HG03039 (cell line): ENCODE measurements around the gene HES5.

Experiments used
- ATAC-seq: cut with Tn5 transposase; IDR thresholded peaks from one replicate; pipeline ENCODE4 v1.9.1; 2021; ENCODE audit warnings: mild to moderate bottlenecking, moderate library complexity; ENCODE audit not compliant: unreplicated experiment

HES5 gene

GRCh38 chr1:2501820-2502119 is 28.3 kb downstream of the HES5 start:
- no peak for ATAC-seq

- no peak for ATAC-seq
These were observed 28.8 kb downstream of the HES5 start for GRCh38 chr1:2501041-2501819.

DNA sequence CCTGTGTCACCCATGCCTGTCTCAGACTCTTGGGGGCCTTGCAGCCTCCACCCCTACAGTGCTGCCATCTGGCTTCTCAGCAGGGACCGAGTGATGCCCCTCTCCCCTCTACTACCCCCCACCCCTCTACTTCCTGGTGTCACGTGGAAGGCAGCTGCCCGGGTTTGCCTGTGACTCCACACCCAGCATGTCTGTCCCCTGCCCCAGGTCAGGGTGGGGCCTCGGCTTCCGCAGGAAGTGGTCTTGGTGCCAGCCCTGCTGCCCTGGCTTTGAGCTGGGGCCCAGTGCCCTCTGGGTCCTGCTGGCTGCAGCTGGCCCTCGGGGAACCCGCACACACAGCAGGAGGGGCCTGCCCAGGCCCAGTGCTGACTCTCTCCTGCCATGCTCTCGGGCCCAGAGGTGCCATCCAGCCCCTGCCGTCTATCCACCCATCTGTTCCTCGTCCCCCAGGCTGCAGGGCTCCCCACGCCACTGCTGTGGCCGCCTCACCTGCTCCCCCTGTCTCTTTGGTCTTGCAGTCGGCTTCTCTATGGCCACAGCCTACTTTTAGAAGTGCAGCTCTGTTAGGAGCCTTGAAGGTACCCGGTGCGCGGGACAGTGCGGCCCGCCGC is 30.0 kb downstream of the HES5 start:
- no peak for ATAC-seq

- no peak for ATAC-seq
These were observed 30.8 kb downstream of the HES5 start for GRCh38 chr1:2499260-2499659.

DNA sequence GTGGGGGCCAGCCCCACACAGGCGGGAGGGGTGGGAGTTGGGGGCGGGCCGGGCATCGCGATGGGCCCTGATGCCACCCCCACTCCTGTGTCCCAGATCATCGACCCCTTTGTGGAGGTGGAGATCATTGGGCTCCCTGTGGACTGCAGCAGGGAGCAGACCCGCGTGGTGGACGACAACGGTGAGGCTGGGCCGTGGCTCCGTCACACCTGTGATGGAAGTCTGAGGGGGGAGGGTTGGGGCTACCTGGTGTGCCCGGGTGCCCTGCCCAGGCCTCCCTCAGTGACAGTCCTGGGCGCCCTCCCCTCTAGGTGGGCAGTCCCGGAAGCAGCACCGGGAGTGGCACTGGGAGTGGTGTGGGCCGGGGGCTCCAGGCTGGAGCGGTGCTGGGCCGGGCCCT is 31.4 kb downstream of the HES5 start:
- no peak for ATAC-seq

GRCh38 chr1:2497891-2498290 is 32.2 kb downstream of the HES5 start:
- ATAC-seq = no peak

- ATAC-seq = no peak
These were observed 33.3 kb downstream of the HES5 start for GRCh38 chr1:2496746-2497145.

DNA sequence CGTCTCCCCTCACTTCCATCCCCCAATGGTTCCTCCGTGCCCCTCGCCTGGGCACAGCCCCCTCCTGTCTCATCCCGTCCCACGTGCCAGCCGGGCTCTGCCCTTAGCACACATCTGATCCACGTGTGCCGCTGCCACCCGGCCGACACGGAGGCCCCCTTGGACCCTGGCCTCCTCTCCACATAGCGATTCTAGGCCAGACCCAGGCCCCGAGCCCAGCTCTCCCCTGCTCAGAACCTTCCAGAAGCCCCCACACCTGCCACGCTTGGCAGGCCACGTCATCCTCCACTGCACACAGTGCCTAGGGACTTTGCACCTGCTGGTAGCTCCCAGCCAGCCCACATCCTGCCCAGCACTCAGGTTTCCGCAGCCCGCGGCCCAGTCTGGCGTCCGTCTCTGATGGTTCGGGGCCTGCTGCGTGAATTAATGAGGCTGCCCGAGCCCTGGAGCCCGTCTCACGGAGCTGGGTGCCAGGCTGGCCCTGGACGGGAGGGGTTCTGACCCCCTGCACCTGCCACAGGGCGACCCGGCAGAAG is 33.9 kb downstream of the HES5 start:
- ATAC-seq = no peak

DNA sequence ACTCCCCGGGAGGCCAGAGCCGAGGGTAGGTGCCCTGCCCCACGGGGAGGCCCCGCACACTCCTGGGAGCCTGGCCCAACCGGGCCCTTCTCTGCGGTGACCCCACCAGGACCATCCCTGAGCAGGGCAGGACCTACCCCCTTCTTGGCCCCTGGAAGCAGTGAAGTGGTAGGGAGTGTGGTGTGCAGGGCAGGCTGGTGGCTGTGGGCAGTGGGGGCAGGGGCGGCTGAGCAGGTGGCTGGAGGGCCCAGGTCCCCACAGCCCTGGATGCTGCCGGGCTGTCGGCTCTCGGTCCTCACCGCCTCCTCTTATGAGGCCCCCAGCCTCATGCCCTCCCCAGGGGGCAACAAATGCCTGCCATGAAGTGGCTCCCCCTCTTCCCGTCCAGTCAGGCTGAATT is 34.5 kb downstream of the HES5 start:
- ATAC-seq = no peak

- ATAC-seq = no peak
These were observed 35.0 kb downstream of the HES5 start for GRCh38 chr1:2495026-2495425.

- ATAC-seq = no peak
These were observed 35.8 kb downstream of the HES5 start for GRCh38 chr1:2494323-2494693.

DNA sequence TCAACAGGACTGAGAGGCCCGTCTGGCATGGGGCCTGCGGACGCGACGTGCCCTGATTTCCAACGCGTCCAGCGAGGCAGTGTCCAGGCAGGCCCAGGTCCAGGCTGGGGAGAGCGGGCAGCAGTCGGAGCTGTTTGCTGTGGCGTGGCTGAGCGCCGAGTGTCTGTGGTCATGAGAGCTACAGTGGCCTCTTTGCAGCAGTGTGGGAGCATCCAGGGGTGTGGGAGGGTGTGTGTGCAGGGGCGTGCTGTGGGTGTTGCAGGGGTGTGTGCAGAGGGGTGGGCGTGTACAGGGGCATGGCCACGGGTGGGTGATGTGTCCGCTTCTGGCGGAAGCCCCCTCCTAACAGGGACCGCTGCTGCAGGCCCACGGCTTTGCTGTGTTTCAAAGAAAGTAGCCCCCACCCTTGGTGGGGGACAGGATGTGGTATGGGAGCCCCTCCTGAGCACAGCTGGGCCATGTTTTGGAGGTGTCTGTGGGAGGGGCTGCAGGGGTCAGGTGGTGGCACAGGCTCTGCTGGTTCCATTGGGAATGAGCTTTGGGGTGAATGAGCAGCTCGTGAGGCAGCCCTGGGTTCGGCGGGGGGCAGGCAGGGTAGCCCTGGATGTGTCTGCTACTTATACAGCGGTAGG is 36.3 kb downstream of the HES5 start:
- ATAC-seq = no peak

- ATAC-seq = no peak
These were observed 36.8 kb downstream of the HES5 start for GRCh38 chr1:2493218-2493617.

- no peak for ATAC-seq
These were observed 38.0 kb downstream of the HES5 start for GRCh38 chr1:2492091-2492490.

GRCh38 chr1:2489615-2490014 is 40.4 kb downstream of the HES5 start:
- ATAC-seq = no peak

DNA sequence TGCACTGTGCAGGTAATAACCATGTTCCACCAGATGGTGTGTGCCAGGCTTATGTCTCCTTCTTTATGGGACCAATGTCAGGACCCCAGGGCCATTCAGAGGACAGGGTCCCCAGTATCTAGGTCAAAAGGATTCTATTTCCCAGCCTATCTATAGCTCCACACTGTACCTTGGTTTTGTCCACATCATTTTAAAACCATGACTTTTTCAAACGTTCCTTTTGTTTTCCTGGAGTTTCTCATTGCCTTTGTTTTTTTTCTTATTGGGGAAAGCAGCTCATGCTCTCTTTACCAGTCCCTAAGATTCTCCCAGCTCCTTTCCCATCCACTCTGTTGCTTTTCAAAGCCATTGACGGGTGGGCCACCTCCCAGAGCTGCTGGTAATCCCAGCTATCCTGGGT is 41.4 kb downstream of the HES5 start:
- no peak for ATAC-seq

DNA sequence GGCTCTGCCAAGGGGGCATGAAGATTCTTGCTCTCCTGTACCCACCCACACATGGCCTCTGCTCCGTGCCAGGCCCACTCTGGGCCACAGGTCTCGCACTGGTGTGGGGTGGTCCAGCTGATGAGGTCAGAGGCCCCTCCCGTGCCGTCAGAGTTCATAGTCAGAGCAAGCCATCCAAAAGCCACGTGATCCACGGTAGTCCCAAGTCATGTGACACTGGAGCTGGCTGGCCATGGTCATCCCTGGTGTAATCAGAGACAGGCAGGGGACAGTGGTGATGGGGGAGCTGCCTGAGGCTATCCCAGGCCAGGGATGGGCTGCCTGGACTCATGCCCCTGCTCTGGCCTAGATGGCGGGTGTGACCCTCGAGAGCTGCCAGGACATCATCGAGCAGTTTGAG is 43.5 kb downstream of the HES5 start:
- no peak for ATAC-seq

DNA sequence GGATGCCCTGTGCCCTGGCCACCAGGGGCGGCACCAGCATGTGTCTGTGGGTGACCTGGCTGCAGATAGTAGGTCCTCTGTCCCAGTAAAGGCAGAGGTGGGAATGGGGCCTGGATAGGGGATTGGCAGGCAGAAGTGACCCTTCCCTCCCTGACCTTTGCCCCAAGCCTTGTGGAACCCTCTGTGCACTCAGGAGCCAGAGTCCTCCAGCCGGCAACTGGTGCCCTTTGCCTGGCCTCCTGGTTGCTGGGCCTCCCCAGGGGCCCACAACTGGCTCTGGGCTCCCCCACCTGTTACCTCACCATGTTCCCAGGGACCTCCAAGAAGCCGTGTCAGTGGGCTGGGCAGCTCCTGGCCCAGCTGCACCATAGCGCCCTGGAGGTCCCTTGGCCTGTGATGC is 44.0 kb downstream of the HES5 start:
- ATAC-seq = no peak

DNA sequence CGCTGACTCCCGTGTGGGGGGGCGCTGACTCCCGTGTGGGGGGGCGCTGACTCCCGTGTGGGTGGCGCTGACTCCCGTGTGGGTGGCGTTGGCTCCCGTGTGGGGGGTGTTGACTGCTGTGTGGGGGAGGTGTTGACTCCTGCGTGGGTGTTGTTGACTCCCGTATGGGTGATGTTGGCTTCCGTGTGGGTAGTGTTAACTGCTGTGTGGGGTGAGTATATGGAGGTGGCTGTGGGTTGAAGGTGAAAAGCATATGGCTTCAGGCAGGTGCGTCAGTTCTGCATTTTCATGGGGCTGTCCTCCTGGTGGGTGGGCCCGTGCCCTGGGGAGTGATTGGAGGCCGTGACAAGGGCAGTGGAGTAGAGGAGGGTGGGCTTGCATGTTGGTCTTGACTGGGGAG is 46.1 kb downstream of the HES5 start:
- ATAC-seq = no peak

- no peak for ATAC-seq
These were observed 47.0 kb downstream of the HES5 start for GRCh38 chr1:2483026-2483425.

DNA sequence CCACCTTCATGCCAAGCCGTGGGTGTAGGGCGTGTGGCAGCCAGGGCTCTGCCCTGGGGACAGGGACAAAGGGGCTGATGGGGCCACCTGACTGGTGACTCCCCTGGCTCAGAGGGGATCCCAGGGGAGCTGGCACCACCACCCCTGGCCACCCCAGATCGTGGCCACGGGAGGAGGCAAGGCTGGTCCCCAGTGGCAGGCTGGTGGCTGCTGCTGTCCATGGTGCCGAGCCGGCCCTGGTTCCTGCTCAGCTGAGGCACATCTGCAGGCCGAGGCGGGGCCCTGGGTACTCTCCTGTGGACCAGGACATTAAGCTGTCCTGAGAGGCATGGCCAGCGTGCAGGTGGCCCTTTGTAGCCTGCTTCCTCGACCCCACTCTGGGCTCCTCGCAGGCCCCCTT is 47.5 kb downstream of the HES5 start:
- no peak for ATAC-seq

GRCh38 chr1:2481885-2482284 is 48.2 kb downstream of the HES5 start:
- no peak for ATAC-seq
